22Rv1 (cell line): ENCODE measurements around the gene OIP5.

Source experiments
- ZFX ChIP-seq: fragments of 450-650 bp; IDR thresholded peaks from 2 replicates; pipeline ENCODE4 v1.6.1; 2017; ENCODE audit warnings: antibody characterized with exemption, borderline replicate concordance
- TF ChIP-seq, protein P1 (sequence below): fragments of 450-650 bp; IDR thresholded peaks from 2 replicates; pipeline ENCODE4 v1.5.1; 2017; ENCODE audit warnings: mild to moderate bottlenecking

- TF ChIP-seq, protein P1, sequence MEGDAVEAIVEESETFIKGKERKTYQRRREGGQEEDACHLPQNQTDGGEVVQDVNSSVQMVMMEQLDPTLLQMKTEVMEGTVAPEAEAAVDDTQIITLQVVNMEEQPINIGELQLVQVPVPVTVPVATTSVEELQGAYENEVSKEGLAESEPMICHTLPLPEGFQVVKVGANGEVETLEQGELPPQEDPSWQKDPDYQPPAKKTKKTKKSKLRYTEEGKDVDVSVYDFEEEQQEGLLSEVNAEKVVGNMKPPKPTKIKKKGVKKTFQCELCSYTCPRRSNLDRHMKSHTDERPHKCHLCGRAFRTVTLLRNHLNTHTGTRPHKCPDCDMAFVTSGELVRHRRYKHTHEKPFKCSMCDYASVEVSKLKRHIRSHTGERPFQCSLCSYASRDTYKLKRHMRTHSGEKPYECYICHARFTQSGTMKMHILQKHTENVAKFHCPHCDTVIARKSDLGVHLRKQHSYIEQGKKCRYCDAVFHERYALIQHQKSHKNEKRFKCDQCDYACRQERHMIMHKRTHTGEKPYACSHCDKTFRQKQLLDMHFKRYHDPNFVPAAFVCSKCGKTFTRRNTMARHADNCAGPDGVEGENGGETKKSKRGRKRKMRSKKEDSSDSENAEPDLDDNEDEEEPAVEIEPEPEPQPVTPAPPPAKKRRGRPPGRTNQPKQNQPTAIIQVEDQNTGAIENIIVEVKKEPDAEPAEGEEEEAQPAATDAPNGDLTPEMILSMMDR: no peak
- TF ChIP-seq ZFX: no peak
Measured at GRCh38 chr15:41284427-41285177, 47.8 kb downstream of the OIP5 start.
